DOHH2 (cell line): ENCODE measurements around the gene PRRT1B.

Source experiments
- H3F3A ChIP-seq: fragments of 200-600 bp; sonication (generic), shearing (Covaris generic); 2 replicates; pipeline ENCODE4 v1.6.0; 2016; ENCODE audit warnings: antibody characterized with exemption, mild to moderate bottlenecking; ENCODE audit not compliant: control insufficient read depth, insufficient read depth
- H3K27ac ChIP-seq: fragments of 200-600 bp; sonication (generic); 2 replicates; pipeline ENCODE4 v1.5.1; 2014; ENCODE audit warnings: low read depth, mild to moderate bottlenecking, low read length, moderate library complexity
- H3K27me3 ChIP-seq: fragments of 200-600 bp; sonication (generic); 2 replicates; pipeline ENCODE4 v1.6.1; 2014; ENCODE audit warnings: mild to moderate bottlenecking, low read length, mixed read lengths; ENCODE audit not compliant: control insufficient read depth
- H3K36me3 ChIP-seq: fragments of 200-600 bp; sonication (generic); 2 replicates; pipeline ENCODE4 v1.6.1; 2014; ENCODE audit warnings: mild to moderate bottlenecking, low read length, moderate library complexity, mixed read lengths; ENCODE audit not compliant: control insufficient read depth
- H3K4me1 ChIP-seq: fragments of 200-600 bp; sonication (generic); 2 replicates; pipeline ENCODE4 v1.6.1; 2014; ENCODE audit warnings: mild to moderate bottlenecking, low read length, mixed read lengths; ENCODE audit not compliant: control insufficient read depth
- H3K4me2 ChIP-seq: fragments of 200-600 bp; sonication (generic); 2 replicates; pipeline ENCODE4 v1.6.0; 2014; ENCODE audit warnings: mild to moderate bottlenecking, low read length, moderate library complexity
- H3K4me3 ChIP-seq: fragments of 200-600 bp; sonication (generic); 2 replicates; pipeline ENCODE4 v1.5.1; 2014; ENCODE audit warnings: mild to moderate bottlenecking, low read length, mixed read lengths
- H3K79me2 ChIP-seq: fragments of 200-600 bp; sonication (generic); 2 replicates; pipeline ENCODE4 v1.6.1; 2014; ENCODE audit warnings: mild to moderate bottlenecking, low read length, mixed read lengths; ENCODE audit not compliant: control insufficient read depth
- H3K9me2 ChIP-seq: fragments of 200-600 bp; sonication (generic); replicated peaks from 2 replicates; pipeline ENCODE4 v1.6.1; 2014; ENCODE audit warnings: mild to moderate bottlenecking, low read length, mixed read lengths; ENCODE audit not compliant: control insufficient read depth
- H3K9me3 ChIP-seq: fragments of 200-600 bp; sonication (generic); 2 replicates; pipeline ENCODE4 v1.6.1; 2014; ENCODE audit warnings: antibody characterized with exemption, low read length, mixed read lengths; ENCODE audit not compliant: control insufficient read depth, insufficient read depth
- H4K20me1 ChIP-seq: fragments of 200-600 bp; sonication (generic); 2 replicates; pipeline ENCODE4 v1.6.0; 2014; ENCODE audit warnings: low read depth, mild to moderate bottlenecking, antibody characterized with exemption, low read length, moderate library complexity; ENCODE audit not compliant: control insufficient read depth, insufficient read depth
- CTCF ChIP-seq: fragments of 200-600 bp; sonication (generic); IDR thresholded peaks from one replicate; pipeline ENCODE4 v1.5.1; 2014; ENCODE audit warnings: antibody characterized with exemption, mild to moderate bottlenecking, low read depth, low read length; ENCODE audit not compliant: poor library complexity, severe bottlenecking
- EZH2phosphoT487 ChIP-seq: fragments of 200-600 bp; sonication (generic); IDR thresholded peaks from 2 replicates; pipeline ENCODE4 v1.6.1; 2017; ENCODE audit warnings: borderline replicate concordance, mild to moderate bottlenecking, antibody characterized with exemption, low read length, moderate library complexity, mixed read lengths

The PRRT1B gene

GRCh38 chr9:131520503-131520902 is 24.8 kb upstream of the PRRT1B start:
- Histone ChIP-seq H3K27me3 (no peaks in the 10 kb centered on the region), H3K36me3 (peaks cover 73% of the 10 kb centered on the region), H3K79me2 (no peaks in the 10 kb centered on the region), H3K9me3 (peaks cover 6% of the 10 kb centered on the region; the same call in 1 of the 2 replicates), H3K4me2 (no peak overlapping the region), H3F3A (peaks cover 10% of the 10 kb centered on the region), H3K4me3 (no peak overlapping the region), H3K4me1 (no peaks in the 10 kb centered on the region), H4K20me1 (no peaks in the 10 kb centered on the region), H3K9me2 (no peaks in the 10 kb centered on the region), H3K27ac (no peak overlapping the region)
- TF ChIP-seq CTCF (no peak), EZH2phosphoT487 (no peak)

- Histone ChIP-seq H4K20me1 (no peaks in the 10 kb centered on the region), H3K27ac (no peak overlapping the region), H3K9me3 (peaks cover 1% of the 10 kb centered on the region; the same call in 1 of the 2 replicates), H3K4me3 (no peak overlapping the region), H3K79me2 (no peaks in the 10 kb centered on the region), H3K9me2 (no peaks in the 10 kb centered on the region), H3K4me1 (no peaks in the 10 kb centered on the region), H3K36me3 (peaks cover 73% of the 10 kb centered on the region), H3K4me2 (no peak overlapping the region), H3K27me3 (no peaks in the 10 kb centered on the region), H3F3A (peaks cover 3% of the 10 kb centered on the region)
- TF ChIP-seq EZH2phosphoT487 (no peak), CTCF (no peak)
Observed at GRCh38 chr9:131521203-131521602, 24.1 kb upstream of the PRRT1B start.

GRCh38 chr9:131521822-131522221 is 23.5 kb upstream of the PRRT1B start:
- peaks cover 73% of the 10 kb centered on the region for H3K36me3 ChIP-seq
- no peak overlapping the region for H3K4me3 ChIP-seq
- H3K4me2 ChIP-seq: no peak overlapping the region

More at GRCh38 chr9:131521822-131522221, 23.5 kb upstream of the PRRT1B start:
- Histone ChIP-seq H3K9me3 (no peaks in the 10 kb centered on the region), H3K27me3 (no peaks in the 10 kb centered on the region), H3K4me1 (no peaks in the 10 kb centered on the region), H3K27ac (no peak overlapping the region), H3K9me2 (no peaks in the 10 kb centered on the region), H4K20me1 (no peaks in the 10 kb centered on the region), H3K79me2 (no peaks in the 10 kb centered on the region), H3F3A (no peaks in the 10 kb centered on the region)
- TF ChIP-seq EZH2phosphoT487 (no peak), CTCF (no peak)
